GM20431 (cell line): Measurements from ENCODE around the gene PTPRM.

Experiments
- in situ Hi-C: fragments of 300-500 bp; cut with MseI, MboI; formaldehyde crosslinking; loops from one replicate; pipeline ENCODE4 v1.15.0; 2020; ENCODE audit warnings: low sequenced_read_pairs; ENCODE audit not compliant: unreplicated experiment

Gene PTPRM

DNA sequence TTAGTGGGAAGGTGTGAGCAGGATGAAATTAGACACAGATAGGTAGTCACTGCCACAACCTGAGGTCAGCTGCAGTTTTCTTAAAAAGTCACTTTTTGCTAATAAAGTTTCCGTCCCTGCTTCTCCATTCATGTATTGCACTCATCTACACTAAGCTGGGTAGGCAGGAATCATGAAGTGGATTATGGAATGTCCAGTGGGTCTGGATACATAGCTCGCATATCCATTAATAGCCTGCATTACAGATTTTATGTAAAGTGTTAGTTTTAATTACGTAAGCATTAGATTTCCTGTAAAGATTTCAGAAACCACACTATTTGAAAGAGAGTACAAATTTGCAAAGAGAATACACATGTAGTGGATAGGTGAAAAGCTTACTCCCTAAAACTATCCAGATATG, 30.4 kb downstream of the PTPRM start:
- in situ Hi-C loops = no loop called here

DNA sequence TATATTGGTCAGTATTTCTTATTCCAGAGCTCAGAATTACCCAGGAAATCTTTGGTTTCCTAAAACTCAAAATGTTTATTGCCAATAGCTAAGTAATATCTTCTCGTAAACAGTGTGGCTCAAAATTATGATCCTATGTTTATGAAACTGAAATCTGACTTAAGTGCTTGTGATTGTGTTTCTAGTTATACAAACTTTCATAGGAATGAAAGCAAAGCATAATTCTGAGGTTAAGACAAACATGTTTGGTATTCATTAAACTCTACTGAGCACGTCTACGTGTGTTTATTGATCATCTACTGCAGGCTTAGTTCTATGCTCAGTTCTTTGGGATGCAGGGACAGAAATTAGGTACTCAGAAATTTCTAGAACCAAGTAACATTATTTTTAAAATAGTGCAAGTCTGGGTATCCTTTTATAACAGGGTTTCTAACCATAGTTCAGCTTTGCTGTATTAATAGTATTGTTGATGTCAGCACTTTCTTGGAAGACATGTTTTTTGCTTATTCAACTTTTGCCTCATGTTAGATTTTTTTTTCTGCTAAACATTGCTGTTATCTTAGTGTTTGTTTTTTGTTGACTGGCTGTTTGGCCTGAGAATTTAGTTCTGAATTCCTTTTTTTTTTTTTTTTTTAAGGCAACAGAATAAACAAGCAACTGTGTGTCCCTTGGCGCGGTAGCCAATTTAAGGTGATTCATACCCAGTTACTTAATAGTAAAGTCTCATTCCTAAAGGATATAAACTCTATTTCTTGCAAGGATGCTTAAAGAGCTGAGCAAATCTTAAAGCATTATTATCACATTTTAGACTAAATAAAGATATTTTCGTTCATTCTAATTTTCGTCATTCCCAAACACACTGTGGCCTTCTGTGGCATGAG, 31.3 kb downstream of the PTPRM start:
- in situ Hi-C loops = no loop called here

DNA sequence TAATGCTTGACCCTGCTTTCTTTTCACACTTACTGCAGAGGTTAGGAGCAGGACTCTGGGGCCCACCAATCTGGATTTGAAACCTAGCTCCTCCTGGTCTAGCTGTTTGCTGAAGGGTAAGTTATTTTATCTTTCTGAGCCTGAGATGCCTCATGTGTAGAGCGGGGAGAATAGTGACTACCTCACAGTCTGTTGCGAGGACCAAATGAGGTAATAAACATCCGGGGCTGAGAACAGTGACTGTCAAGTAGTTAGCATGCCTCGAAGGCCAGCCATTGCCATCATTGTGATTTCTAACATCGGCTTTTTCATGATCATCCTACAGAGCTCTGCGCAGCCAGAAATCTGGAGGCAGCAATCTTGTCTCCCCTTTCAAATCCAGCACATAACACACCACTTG, 32.9 kb downstream of the PTPRM start:
- in situ Hi-C loops = no loop called here

DNA sequence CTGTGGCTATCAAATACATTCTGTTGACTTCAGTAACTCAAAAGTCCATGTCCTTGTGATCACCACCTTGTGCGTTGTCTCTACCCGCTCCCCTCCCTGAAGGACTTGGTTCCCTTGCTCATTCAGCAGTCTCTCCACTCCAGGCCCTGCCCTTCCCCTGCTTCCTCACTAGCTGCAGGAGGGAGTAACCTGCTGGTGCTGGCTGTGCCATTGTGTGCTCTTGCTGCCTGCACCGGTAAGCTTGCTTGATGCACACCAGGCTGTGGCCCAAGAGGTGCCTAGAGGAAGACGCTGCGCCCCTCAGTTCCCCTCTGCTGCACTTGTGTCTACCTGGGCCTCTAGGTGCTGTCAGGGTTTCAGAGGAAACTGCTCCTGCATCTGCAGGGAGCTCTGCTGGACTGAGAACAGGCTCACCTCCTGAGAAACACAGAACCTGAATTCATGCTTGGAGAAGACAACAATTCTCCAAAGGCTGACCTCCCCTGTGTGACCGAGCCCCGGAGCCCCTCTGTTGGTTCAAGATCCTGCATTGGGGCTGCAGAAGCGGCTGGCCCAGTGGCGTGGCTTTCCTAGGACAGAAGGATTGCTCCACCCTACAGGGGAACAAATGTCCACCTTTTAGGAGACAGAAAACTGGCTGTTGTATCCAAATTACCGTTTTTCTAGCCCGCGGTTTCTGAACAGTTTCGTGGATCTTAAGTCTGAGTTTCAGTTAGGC, 33.6 kb downstream of the PTPRM start:
- in situ Hi-C loops = no loop called here

DNA sequence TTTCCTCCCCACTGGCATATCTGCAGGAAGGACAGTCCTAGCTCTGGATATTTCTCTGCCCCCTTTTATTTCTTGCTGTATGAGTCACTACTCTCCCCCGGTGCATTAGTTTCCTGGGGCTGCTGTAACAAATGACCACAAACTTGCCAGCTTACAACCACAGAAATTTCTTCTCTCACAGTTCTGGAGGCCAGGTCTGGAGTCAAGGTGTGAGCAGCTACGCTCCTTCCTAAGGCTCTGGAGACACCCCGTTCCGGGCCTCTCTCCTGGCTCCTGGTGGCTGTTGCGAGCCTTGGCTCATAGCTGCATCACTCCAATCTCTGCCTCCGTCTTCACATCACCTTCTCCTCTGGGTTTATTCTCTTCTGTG, 34.1 kb downstream of the PTPRM start:
- in situ Hi-C loops = no loop called here

DNA sequence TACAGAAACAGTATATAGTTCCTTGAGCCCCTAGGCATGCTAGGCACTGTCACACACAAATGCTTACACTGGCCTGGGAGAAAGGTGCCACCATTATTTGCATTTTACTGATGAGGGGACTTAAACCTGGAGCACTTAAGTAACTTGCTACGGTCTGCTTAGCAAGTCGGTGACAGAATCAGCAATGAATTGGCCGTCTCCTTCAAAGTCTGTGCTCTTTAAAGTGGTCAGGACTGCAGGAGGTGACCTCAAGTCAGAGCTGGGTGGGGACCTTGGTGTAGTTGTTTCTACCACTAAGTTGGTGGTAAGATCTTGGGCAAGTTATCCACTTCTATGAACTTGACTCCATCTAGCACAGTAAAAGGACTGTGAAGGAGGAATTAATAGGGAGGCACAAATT, 34.8 kb downstream of the PTPRM start:
- in situ Hi-C loops = no loop called here

DNA sequence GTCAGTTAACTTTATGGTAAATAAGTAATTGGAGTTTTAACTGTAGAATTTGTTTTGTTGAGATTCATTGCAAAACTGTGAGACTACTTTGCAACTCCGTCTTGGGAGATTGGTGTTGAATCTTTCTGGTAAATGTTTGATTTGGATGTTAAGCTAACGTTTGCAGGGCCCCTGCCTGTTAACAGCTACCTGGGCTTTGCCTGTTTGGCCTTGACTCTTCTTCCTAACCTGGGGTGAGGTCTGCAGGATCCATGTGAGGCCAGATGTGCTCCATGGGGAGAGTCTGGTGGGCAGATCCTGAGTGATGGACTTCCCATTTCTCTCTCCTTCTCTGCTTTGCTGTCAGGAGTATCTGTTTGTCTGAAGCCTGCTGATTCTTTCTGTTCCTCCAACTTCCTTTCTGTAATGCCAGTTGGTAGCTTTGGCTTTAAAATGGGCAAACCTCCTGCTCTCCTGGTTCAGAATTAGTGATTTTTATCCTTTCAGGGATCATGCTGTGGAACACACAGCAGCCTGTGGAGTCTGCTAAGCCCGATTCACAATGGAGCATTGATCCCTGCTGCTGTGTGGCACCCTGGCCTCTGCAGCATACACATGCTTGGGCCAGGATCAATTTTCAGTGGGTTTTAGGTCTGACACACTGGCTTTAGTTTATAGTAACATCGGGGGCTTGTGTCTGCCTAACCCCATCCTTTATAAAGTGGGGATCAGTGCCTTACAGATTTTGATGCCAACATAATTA, 36.3 kb downstream of the PTPRM start:
- in situ Hi-C loops = no loop called here

DNA sequence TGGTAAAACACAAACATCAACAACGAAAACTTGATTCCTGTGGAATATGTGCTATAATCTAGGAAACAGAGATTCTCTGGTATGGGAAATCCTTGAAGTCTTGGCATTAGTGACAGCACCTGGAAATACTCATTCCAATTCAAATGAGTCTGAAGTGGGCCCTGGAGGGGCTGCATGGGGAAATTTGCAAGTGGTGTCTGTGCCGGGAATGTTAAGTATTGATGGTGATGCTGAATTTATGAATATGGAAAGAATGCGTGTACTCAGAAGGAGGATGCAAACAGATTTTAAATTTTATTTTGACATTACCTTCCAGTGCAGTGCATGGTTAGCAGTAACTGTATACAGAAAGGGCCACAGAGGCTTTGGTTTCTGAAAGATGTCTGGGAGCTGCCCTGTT, 37.2 kb downstream of the PTPRM start:
- in situ Hi-C loops = no loop called here

DNA sequence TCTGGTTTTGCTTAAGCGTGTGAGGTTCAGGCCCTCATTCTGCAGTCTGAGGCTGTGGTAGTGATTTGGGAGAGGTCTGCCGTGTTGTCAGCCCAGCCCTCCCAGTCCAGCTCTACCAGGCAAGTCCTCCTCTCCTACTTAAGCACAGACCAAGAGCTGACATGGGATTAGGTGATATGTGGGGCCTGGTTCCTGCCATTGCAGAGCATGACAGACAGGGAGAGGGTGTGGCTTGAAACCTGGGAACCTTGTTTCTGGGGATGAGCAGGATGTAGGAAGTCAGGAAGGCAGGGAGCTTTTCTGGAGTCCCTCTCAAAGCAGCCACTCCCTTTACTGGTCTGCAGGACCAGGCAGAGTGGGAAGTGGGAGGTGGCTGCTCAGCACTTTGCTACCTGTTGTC, 38.6 kb downstream of the PTPRM start:
- in situ Hi-C loops = no loop called here

DNA sequence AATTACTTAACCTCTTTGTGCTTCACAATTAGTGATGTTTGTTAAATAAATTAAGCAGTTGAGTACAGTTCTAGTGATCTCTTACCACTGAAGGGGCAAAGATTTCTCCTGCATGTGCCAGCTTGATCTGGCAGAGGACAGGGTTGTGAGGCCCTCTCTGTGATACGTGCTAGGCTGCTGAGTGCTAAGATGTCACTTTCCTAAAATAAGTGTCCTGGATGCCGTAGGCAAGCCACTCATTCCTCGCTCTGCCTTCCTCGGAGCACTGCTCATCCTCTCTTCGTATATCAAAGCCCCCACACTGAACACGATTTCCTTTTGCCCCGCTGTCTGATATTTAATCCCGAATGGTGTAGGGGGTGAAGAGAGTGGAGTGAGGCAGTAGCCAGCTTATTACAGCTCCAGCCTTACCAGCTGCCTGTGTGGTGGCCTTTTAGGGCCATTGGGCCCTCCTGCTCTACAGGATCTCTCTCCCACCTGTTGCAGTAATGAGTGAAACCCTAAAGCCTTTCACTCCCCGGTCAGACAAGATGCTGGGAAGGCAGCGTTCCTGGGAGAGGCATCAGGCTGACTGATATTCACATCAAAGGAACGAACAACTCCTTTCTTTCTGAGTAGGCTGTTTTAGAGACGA, 40.5 kb downstream of the PTPRM start:
- in situ Hi-C loops = no loop called here

DNA sequence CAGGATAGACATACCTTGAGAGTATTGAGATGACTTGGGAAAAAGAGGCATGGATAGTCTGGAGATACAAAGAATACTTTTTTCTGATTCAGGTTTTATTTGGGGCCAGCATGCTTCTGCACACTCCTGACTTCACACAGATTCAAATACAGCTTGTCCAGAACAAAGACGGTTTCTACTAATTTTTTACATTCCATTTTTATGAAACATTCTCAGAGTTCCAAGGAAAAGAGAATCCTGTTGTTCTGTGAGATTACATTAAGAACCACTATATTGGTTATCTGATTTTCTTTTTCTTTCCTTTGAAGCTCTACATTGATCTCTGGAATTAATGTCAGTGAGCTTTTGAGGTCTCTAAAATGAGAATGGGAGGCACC, 41.0 kb downstream of the PTPRM start:
- in situ Hi-C loops = no loop called here

DNA sequence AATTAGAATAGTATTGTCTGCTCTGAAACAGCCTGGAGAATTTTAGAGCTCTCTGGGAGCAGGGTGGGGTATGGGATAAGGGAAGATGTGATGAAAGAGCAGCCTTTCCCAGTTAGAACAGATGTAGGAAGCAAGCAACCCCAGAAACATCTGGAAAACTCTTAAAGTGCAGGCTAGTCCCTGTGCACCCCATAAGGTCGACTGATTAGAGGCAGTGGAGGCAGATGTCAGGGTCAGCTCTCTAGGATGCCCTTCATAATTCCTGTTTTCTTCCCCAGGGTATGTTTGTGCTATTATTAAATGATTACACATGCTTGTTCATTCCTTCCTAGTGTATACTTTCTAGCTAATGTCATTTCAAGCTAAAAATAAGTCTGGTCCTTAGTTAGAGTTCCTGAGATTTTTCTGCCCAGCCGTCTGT, 41.7 kb downstream of the PTPRM start:
- in situ Hi-C loops = no loop called here

DNA sequence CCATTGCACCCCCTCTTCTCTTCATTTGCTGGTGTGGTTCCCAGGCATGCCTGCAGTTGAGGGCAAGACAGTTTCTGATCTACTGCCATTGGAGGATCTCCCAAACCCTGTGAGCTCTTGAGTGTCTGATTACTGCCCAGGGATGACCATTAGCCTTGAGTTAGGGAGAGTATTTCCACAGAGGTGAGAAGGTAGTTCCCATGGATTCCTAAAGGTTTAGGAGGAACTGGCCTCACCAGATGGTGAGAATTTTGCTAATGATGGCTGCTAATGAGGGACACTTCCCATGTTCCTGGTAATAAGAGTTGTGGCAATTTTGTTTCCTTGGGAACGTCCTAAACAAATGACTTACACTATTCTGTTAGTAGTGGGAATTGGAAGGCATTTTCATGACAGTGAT, 42.5 kb downstream of the PTPRM start:
- in situ Hi-C loops = no loop called here

DNA sequence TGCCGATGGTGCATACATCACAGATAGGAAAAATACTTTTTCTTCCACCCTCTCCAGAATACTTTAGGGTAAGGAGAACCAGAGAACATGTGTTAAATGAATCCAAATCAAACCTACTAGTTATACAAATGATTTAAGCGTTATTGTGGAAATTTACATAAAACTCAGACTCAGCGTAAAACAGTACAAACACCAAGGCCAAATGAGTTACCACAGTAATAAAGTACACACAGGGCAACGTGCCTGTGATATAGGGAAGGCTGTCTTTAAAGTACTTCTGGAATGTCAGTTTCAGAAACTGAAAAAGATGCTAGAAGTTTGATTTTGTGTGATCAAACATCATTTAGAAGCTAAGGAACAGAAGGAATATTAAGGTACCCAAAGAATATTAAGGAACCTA, 46.9 kb downstream of the PTPRM start:
- in situ Hi-C loops = no loop called here

DNA sequence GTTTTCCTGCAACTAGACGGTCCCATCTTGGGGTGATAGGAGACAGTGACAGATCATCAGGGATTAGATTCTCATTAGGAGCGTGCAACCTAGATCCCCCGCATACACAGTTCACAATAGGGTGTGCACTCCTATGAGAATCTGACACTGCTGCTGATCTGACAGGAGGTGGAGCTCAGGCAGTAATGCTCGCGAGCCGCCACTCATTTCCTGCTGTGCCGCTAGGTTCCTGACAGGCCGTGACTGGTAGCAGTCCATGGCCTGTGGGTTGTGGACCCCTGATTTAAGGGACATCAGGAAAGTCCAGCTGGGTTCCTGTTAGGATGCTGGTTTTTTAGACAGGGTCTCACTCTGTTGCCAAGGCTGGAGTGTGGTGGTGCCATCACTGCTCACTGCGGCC, 48.7 kb downstream of the PTPRM start:
- in situ Hi-C loops = no loop called here

DNA sequence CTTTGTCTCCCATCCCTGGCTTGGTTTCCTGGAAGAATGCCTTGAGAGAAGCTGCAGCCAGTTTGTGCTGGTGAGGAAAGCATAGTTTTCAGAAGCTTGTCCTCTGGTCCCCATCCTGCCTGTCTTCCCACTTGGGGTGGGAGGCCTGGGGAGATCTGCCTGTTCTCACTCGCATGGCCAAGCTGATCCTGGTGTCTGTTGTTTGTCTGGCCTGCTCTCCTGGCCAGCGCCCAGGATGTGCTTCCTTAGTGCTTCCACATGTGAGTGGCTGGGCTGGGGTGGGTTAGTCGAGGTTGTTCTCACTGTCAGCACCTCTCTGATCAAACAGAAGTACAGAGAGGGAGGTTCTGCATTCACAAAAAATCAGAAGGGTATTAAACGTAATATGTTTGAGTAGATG, 49.5 kb downstream of the PTPRM start:
- in situ Hi-C loops = no loop called here

DNA sequence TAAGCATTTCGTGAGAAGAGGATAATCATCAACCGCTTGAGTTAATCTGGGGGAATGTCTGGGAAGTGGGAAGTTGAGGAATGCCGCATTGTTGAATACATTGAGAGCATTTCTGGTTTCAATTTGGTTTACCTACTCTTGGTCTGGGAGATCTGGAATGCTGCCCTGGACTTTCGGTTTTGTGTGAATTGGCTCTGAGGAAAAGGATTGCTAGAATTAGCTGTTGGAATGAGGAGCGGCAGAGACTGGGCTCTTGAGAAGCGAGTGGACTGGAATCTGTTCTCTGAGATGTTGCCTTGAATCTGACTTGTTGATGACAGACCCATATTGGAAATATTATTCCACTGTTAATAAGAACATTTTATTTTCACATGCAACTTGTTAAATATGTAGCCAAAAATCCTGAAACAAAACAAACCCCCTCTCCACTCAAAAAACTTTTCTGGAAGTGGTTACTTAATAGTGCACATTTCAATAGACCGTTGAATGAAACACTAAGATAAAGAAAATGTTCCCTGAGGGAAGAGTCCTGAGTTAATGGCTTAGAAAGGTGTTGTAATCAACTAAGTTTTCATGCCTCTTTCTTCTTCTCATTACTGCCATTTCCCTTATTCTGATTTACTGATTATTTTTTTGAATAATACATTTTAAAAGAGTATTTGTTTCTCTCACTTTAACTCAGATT, 50.8 kb downstream of the PTPRM start:
- in situ Hi-C loops = no loop called here

DNA sequence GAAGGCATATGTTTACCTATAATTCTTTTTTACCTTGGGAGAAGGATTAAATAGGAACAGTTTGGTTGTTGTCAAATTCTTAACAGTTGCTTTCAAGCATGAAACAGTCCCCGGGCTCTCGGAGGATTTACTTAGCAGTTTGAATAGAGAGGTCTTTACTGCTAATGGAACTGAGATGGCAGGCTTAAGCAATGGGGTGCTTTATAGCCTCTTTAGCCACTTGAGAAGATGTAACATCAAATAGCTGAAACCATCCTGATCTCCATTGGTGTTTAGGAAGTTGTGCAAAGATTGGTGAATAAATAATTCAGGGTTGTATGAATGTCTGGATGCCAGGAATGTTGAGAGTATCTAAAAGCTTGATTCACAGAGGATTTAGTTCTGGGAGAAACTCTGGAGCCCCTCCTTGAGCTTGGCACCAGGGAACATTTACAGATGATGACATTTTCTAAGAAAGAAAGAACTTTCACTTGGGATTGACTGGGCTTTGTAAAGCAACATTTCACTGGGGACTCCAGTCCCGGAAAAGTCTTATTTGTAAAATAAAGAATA, 51.9 kb downstream of the PTPRM start:
- in situ Hi-C loops = no loop called here

DNA sequence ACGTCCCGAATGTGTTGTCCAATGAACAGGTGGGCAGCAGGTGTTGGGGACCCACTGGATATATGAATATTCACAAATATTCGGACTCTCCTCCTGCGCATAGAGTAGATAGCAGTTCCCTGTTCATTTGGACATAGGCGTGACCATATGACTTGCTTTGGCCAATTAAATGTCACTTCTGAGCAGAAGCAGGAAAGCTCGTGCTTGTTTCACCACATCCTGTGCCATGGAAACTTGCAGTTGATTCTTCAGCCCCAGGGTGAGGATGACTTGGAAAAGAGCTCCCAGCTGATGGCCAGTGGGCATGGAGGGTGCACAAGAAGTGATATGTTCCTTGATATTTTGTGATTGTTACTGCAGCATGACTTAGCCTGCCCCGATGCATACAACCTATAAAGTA, 52.6 kb downstream of the PTPRM start:
- in situ Hi-C loops = no loop called here

DNA sequence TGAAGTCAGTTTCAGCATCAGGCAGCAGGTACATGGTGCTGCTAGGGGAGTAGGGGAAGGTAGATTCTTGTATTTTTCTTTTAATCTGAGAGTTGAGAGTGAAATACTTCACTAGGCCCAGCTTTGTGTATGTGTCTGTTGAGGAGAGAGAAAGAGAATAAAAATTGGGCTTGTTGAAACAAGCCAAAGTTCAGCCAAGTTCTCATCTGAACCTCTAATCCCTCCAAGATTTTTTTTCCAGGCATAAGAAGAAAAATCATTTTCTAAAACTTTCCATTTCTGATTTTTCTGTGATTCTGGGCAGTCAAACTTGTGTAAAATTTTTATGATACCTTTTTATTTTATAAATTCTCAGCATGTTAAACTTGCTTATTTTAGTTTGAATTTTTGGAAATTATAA, 55.6 kb downstream of the PTPRM start:
- in situ Hi-C loops = no loop called here
